Gastroesophageal sphincter (tissue), 4 donors: ENCODE results near the gene SLC6A13. TPM values are rescaled to one million over a fixed set of nuclear protein-coding genes. Genes with fewer than 3 reads are reported as not detected.

ENCODE experiments used
- ATAC-seq: fragments of 150-250 bp; one replicate; pipeline ENCODE4 v1.9.1; 2016; ENCODE audit warnings: mild to moderate bottlenecking, moderate library complexity
- H3K27ac ChIP-seq, 4 donors: fragments of 200-600 bp; sonication (generic) in 3 of 4; 1 replicate in 3 of 4; 2 replicates in 1 of 4; pipeline ENCODE4 v1.5.1; 2016 to 2019
- H3K27me3 ChIP-seq: fragments of 200-600 bp; sonication (generic); one replicate; pipeline ENCODE4 v1.5.1; 2019
- H3K36me3 ChIP-seq, 2 donors: fragments of 200-600 bp; sonication (generic); one replicate each; pipeline ENCODE4 v1.5.1; 2019; ENCODE audit warnings: control low read depth in 1 of 2
- H3K4me1 ChIP-seq, 3 donors: fragments of 200-600 bp; sonication (generic); 1 replicate in 2 of 3; 2 replicates in 1 of 3; pipeline ENCODE4 v1.5.1; 2016 to 2019; ENCODE audit warnings: control low read depth in 2 of 3
- H3K4me3 ChIP-seq, 2 donors: fragments of 200-600 bp; sonication (generic); one replicate each; pipeline ENCODE4 v1.5.1; 2019; ENCODE audit warnings: mild to moderate bottlenecking in 1 of 2, moderate library complexity in 1 of 2
- H3K9me3 ChIP-seq, 3 donors: fragments of 200-600 bp; sonication (generic); one replicate each; pipeline ENCODE4 v1.5.1; 2017 to 2019; ENCODE audit warnings: control low read depth in 2 of 3
- EP300 ChIP-seq: sonication (generic); formaldehyde crosslinking; IDR thresholded peaks from one replicate; pipeline ENCODE4 v1.6.1; 2017; ENCODE audit warnings: antibody characterized with exemption, mild to moderate bottlenecking
- POLR2A ChIP-seq, 2 donors: fragments of 450-650 bp; IDR thresholded peaks; one replicate each; pipeline ENCODE4 v1.6.1; 2017; ENCODE audit warnings: antibody characterized with exemption in 2 of 2, mild to moderate bottlenecking in 2 of 2, moderate library complexity in 1 of 2
- POLR2AphosphoS5 ChIP-seq: sonication (generic); formaldehyde crosslinking; IDR thresholded peaks from one replicate; pipeline ENCODE4 v1.6.1; 2017; ENCODE audit warnings: antibody characterized with exemption
- WGBS, 2 donors: methylation state at CpG; one replicate each; pipeline ENCODE4 v1.1.5; 2018; ENCODE audit warnings: low coverage in 1 of 2; 5-methylcytosine and 5-hydroxymethylcytosine counted together
- total RNA-seq, 4 donors: library from RNA; depleted of rRNA; stranded (reverse); fragments of >200 nt; gene quantifications; one replicate each; pipeline ENCODE4 v1.1.0, GENCODE V29; 2016
- TF ChIP-seq, protein P1 (sequence below), 4 experiments: fragments of 200-600 bp in 2 of 4; fragments of 450-650 bp in 2 of 4; sonication (generic) in 1 of 4; IDR thresholded peaks; one replicate each; pipeline ENCODE4 v1.5.1; 2017 to 2019; ENCODE audit warnings: antibody characterized with exemption in 4 of 4, mild to moderate bottlenecking in 2 of 4, moderate library complexity in 2 of 4

The SLC6A13 gene
- total RNA-seq, 4 donors from 2014 or later: not detected

DNA sequence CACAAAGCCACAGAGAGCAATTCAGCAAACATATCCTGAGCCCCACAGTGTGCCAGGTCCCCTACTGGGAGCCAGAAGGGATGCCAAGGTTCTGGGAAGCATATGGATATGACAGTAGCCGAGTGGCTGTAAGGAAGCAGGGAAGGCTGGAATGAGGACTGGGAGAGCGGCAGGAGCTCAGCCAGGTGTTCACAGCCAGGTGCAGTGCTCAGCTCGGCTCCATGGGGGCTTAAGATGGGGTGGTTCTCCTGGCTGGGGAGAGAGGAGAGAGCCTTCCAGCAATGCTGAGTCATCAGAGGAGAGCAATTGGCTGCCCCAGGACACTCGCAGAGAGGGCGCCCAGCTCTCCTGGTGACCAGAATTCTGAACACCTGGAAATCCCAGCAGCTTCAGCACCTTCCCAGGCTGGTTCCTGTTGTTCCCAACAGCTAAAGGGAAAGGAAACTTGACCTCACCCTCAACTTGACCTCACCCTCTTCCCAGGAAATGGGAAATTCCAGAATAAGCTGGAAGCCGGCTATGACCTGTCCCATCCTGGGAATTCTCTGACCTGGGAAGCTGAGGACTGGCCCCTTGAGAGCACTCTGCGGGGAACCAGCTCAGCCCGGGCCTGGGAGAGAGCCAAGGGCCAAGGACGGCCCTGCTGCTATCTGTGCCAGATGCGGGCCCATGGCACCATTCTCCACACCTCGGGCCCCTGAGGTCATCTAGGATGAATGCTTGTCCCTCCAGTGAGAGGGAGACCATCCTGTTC is 83.3 kb downstream of the SLC6A13 start:
- Histone ChIP-seq H3K27me3 (peaks cover 19% of the 10 kb centered on the region), H3K9me3 (no peaks in the 10 kb centered on the region), H3K4me1 (peaks cover 0 to 32% (median 3%) of the 10 kb centered on the region in 3 donors), H3K4me3 (no peak overlapping the region), H3K27ac (peak overlapping the region in 1 of 4 donors; percentile 29), H3K36me3 (no peaks in the 10 kb centered on the region)
- WGBS, 2 donors: 76 to 78% methylated on average over 3 to 4 of the region's 11 CpGs
- no peak for ATAC-seq
- TF ChIP-seq, protein P1, sequence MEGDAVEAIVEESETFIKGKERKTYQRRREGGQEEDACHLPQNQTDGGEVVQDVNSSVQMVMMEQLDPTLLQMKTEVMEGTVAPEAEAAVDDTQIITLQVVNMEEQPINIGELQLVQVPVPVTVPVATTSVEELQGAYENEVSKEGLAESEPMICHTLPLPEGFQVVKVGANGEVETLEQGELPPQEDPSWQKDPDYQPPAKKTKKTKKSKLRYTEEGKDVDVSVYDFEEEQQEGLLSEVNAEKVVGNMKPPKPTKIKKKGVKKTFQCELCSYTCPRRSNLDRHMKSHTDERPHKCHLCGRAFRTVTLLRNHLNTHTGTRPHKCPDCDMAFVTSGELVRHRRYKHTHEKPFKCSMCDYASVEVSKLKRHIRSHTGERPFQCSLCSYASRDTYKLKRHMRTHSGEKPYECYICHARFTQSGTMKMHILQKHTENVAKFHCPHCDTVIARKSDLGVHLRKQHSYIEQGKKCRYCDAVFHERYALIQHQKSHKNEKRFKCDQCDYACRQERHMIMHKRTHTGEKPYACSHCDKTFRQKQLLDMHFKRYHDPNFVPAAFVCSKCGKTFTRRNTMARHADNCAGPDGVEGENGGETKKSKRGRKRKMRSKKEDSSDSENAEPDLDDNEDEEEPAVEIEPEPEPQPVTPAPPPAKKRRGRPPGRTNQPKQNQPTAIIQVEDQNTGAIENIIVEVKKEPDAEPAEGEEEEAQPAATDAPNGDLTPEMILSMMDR (IDR thresholded peaks at IDR 0.05): no peak
- TF ChIP-seq POLR2A (IDR thresholded peaks at IDR 0.05) (no peak), POLR2AphosphoS5 (no peak), EP300 (no peak)

- Histone ChIP-seq H3K4me1 (peaks cover 0 to 32% (median 3%) of the 10 kb centered on the region in 3 donors), H3K36me3 (no peaks in the 10 kb centered on the region), H3K27ac (peak overlapping the region in 1 of 4 donors; percentile 19), H3K4me3 (no peak overlapping the region), H3K9me3 (no peaks in the 10 kb centered on the region), H3K27me3 (peaks cover 20% of the 10 kb centered on the region)
- no CpG with 5 or more reads among the region's 3 CpGs for WGBS, 2 donors
- no peak for TF ChIP-seq EP300
- no peak for TF ChIP-seq POLR2A (IDR thresholded peaks at IDR 0.05)
- TF ChIP-seq, protein P1 (IDR thresholded peaks at IDR 0.05): no peak
- TF ChIP-seq POLR2AphosphoS5: no peak
- ATAC-seq: no peak
Measured at GRCh38 chr12:178829-179109, 83.9 kb downstream of the SLC6A13 start.

DNA sequence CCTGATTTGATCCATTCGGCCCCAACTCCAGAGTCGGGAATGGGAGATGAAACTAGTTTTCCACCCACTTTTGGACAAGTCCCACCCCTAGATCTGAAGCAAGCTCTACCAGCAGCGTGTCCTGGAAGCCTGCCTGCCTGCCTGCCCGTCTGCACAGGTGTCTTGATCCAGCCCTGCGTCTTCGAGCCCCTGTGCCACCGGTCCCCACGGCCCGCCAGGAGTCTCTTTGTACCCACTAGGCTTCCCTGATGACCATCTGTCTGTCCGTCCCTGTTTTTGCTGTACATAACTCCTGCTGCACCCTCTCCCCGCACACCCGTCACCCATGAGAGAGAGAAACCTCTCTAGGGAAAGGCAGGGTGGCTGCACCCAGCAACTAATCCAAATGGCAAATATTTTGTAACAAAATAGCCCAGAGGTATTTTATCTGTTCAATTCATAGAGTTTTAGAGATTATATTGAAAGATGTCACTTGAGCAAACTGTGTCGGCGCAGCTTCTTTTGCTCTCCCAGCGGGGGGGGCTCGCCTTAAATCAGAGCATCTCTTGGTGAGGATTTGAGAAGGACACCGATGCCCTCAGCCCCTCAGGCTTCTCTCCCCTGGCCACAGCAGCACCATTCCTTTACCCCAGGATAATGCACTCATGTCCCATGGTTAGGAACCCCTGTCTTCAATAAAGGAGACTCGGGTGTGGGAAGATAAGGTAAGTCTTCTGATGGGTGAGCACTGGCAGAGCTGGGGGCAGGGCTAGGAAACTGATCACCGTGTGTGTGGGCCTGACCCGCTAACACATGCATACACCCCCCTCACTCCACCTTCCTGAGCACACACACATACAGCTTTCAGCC is 84.4 kb downstream of the SLC6A13 start:
- no peak for ATAC-seq
- TF ChIP-seq POLR2AphosphoS5 (no peak), EP300 (no peak), POLR2A (IDR thresholded peaks at IDR 0.05) (no peak)
- TF ChIP-seq, protein P1 (IDR thresholded peaks at IDR 0.05): no peak
- H3K27ac ChIP-seq: no peak overlapping the region
- H3K36me3 ChIP-seq: no peaks in the 10 kb centered on the region
- WGBS, 2 donors: 91 to 93% methylated on average over 3 to 10 of the region's 20 CpGs
- H3K4me3 ChIP-seq: no peak overlapping the region
- peaks cover 0 to 32% (median 3%) of the 10 kb centered on the region in 3 donors for H3K4me1 ChIP-seq
- no peaks in the 10 kb centered on the region for H3K9me3 ChIP-seq
- peaks cover 25% of the 10 kb centered on the region for H3K27me3 ChIP-seq

DNA sequence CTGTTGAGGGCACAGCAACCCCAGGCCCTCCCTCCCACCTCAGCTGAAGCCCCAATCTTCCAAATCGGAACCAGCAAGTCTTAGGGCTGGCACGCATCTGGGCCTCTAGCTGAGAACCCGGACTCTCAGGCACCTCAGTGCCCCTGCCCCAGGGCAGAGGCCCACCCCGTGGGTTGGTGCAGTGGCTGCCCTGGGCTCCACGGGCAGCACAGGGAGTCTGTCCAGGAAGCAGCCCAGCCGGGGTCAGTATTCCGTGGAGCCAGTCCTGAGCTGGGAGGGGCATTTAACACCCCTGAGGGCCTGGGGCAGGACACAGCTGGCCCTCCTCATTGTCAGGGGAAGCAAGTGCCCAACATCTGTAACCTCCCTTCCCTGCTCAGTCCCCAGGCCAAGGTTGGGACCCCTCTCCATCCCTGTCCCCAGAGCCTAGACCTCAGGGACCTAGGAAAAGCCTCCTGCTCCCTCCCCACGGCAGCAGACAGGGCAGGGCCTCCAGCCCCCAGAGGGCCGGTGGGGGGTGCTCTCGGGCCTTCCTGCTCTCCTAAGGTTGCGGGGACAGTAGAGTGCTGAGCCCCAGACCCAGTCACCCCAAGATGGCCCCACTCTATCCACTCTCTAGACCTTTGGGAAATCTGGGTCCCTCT is 85.2 kb downstream of the SLC6A13 start:
- no CpG with 5 or more reads among the region's 11 CpGs for WGBS, 2 donors
- no peak for ATAC-seq
- no peak overlapping the region for H3K4me3 ChIP-seq
- H3K27ac ChIP-seq: no peak overlapping the region
- no peak for TF ChIP-seq EP300
- no peak for TF ChIP-seq POLR2AphosphoS5
- no peak for TF ChIP-seq POLR2A (IDR thresholded peaks at IDR 0.05)
- TF ChIP-seq, protein P1 (IDR thresholded peaks at IDR 0.05): no peak
- H3K27me3 ChIP-seq: peaks cover 31% of the 10 kb centered on the region
- peaks cover 0 to 32% (median 3%) of the 10 kb centered on the region in 3 donors for H3K4me1 ChIP-seq
- H3K36me3 ChIP-seq: no peaks in the 10 kb centered on the region
- no peaks in the 10 kb centered on the region for H3K9me3 ChIP-seq
